ENCODE data around the gene SH3BGR. TPM values are rescaled to one million over a fixed set of nuclear protein-coding genes. Genes with fewer than 3 reads are reported as not detected.

SH3BGR gene
- total and polyA plus RNA-seq, 2 donors (not counting 1 experiment from before 2014, with no cell fraction given), result 1.8 to 6.8 TPM

Other genes starting within 250 kb of the SH3BGR start
- gene BRWD1, start 138.3 kb upstream of the SH3BGR start, total RNA-seq, result 48.9 and 62.1 TPM in 2 replicates
- 10.8 and 17.1 TPM in 2 replicates for gene BRWD1, start 138.3 kb upstream of the SH3BGR start, polyA plus RNA-seq
- 171 and 179 TPM in 2 replicates for gene HMGN1, start 102.9 kb upstream of the SH3BGR start, total RNA-seq
- 160 and 189 TPM in 2 replicates for gene HMGN1, start 102.9 kb upstream of the SH3BGR start, polyA plus RNA-seq
- 0.51 and 0.66 TPM in 2 replicates for gene LCA5L, start 6.2 kb upstream of the SH3BGR start, total RNA-seq
- gene LCA5L, start 6.2 kb upstream of the SH3BGR start, polyA plus RNA-seq, result 0.38 and 1.0 TPM in 2 replicates
- under 0.01 TPM in 1 of 2 replicates, not detected in the other for gene B3GALT5, start 161.0 kb downstream of the SH3BGR start, total RNA-seq
- gene B3GALT5, start 161.0 kb downstream of the SH3BGR start, polyA plus RNA-seq, result under 0.01 and 0.08 TPM in 2 replicates

Data from fibroblast of lung (primary cell).